Measurements from ENCODE around the gene GAA. TPM values are rescaled to one million over a fixed set of nuclear protein-coding genes. Genes with fewer than 3 reads are reported as not detected.
A peak's percentile ranks its signal among the peaks of the same experiment; 100 is the strongest.

The GAA gene
- polyA plus RNA-seq, 1 of the 3 experiments (the other 2 are of a cell fraction): 27.3 TPM

GRCh38 chr17:80106176-80106575, 4.8 kb downstream of the GAA start:
- 90% methylated on average over 10 of the region's 10 CpGs for WGBS (ENCODE audit: low lambda C conversion rate)
- H3K4me3 ChIP-seq (ENCODE audit: low read depth in 2 of 2, low read length in 1 of 2): no peak overlapping the region
- peaks cover 6 to 20% of the 10 kb centered on the region in 2 experiments; a peak in 3 of 4 replicates for H3K4me1 ChIP-seq (ENCODE audit: control insufficient read depth in 1 of 2, insufficient read depth in 2 of 2, low read depth in 1 of 2, low read length in 1 of 2)
- H3K27me3 ChIP-seq (ENCODE audit: insufficient read depth): no peaks in the 10 kb centered on the region
- H3K9me3 ChIP-seq: no peaks in the 10 kb centered on the region
- H3K9ac ChIP-seq: no peak overlapping the region
- no peaks in the 10 kb centered on the region for H4K20me1 ChIP-seq (ENCODE audit: insufficient read depth)
- ChIA-PET POLR2A (no interaction called here), CTCF (interaction anchor here (2.7 kb wide), 1 partner anchor 23 kb away, joined by 10 read pairs; no protein-coding TSS in a partner anchor)
- H3K9me2 ChIP-seq: no peaks in the 10 kb centered on the region
- H3K79me2 ChIP-seq (ENCODE audit: insufficient read depth): peaks cover 8% of the 10 kb centered on the region
- H3F3A ChIP-seq (replicated peaks; ENCODE audit: insufficient read depth): no peaks in the 10 kb centered on the region
- no peak overlapping the region for H2AFZ ChIP-seq (ENCODE audit: low read depth)
- peak; percentile 48 for DNase-seq
- no peak overlapping the region for H3K4me2 ChIP-seq
- TF ChIP-seq TCF12 (IDR thresholded peaks at IDR 0.05) (no peak), IRF3 (IDR thresholded peaks at IDR 0.05; ENCODE audit: low read depth, low read length) (no peak), MXI1 (IDR thresholded peaks at IDR 0.05; ENCODE audit: low read depth, low read length) (no peak), FOSL2 (IDR thresholded peaks at IDR 0.05; ENCODE audit: borderline replicate concordance, low read depth) (no peak), GATA2 (CRISPR knock-in tag; IDR thresholded peaks at IDR 0.05) (no peak), RAD21 (IDR thresholded peaks at IDR 0.05; ENCODE audit: low read length) (no peak), SMC3 (IDR thresholded peaks at IDR 0.05; ENCODE audit: low read depth, low read length) (no peak), TAF1 (IDR thresholded peaks at IDR 0.05; ENCODE audit: borderline replicate concordance, low read depth, low read length) (no peak), CHD2 (IDR thresholded peaks at IDR 0.05; ENCODE audit: low read length, partially characterized antibody) (no peak), ELF1 (IDR thresholded peaks at IDR 0.05) (no peak), FOXM1 (IDR thresholded peaks at IDR 0.05; ENCODE audit: low read depth) (no peak), USF1 (IDR thresholded peaks at IDR 0.05; ENCODE audit: borderline replicate concordance, low read depth) (no peak), SIN3A (IDR thresholded peaks at IDR 0.05; ENCODE audit: borderline replicate concordance, low read depth, low read length) (no peak), RCOR1 (IDR thresholded peaks at IDR 0.05; ENCODE audit: low read length) (no peak), TEAD4 (IDR thresholded peaks at IDR 0.05; ENCODE audit: borderline replicate concordance, insufficient read depth) (no peak), NFIC (IDR thresholded peaks at IDR 0.05; ENCODE audit: borderline replicate concordance) (no peak), GABPA (IDR thresholded peaks at IDR 0.05; ENCODE audit: low read depth) (no peak)
- TF ChIP-seq, protein P1, sequence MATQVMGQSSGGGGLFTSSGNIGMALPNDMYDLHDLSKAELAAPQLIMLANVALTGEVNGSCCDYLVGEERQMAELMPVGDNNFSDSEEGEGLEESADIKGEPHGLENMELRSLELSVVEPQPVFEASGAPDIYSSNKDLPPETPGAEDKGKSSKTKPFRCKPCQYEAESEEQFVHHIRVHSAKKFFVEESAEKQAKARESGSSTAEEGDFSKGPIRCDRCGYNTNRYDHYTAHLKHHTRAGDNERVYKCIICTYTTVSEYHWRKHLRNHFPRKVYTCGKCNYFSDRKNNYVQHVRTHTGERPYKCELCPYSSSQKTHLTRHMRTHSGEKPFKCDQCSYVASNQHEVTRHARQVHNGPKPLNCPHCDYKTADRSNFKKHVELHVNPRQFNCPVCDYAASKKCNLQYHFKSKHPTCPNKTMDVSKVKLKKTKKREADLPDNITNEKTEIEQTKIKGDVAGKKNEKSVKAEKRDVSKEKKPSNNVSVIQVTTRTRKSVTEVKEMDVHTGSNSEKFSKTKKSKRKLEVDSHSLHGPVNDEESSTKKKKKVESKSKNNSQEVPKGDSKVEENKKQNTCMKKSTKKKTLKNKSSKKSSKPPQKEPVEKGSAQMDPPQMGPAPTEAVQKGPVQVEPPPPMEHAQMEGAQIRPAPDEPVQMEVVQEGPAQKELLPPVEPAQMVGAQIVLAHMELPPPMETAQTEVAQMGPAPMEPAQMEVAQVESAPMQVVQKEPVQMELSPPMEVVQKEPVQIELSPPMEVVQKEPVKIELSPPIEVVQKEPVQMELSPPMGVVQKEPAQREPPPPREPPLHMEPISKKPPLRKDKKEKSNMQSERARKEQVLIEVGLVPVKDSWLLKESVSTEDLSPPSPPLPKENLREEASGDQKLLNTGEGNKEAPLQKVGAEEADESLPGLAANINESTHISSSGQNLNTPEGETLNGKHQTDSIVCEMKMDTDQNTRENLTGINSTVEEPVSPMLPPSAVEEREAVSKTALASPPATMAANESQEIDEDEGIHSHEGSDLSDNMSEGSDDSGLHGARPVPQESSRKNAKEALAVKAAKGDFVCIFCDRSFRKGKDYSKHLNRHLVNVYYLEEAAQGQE (IDR thresholded peaks at IDR 0.05; ENCODE audit: low read depth, low read length): no peak
- TF ChIP-seq, protein P2, sequence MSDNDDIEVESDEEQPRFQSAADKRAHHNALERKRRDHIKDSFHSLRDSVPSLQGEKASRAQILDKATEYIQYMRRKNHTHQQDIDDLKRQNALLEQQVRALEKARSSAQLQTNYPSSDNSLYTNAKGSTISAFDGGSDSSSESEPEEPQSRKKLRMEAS (IDR thresholded peaks at IDR 0.05; ENCODE audit: low read depth): no peak
- TF ChIP-seq, protein P3, sequence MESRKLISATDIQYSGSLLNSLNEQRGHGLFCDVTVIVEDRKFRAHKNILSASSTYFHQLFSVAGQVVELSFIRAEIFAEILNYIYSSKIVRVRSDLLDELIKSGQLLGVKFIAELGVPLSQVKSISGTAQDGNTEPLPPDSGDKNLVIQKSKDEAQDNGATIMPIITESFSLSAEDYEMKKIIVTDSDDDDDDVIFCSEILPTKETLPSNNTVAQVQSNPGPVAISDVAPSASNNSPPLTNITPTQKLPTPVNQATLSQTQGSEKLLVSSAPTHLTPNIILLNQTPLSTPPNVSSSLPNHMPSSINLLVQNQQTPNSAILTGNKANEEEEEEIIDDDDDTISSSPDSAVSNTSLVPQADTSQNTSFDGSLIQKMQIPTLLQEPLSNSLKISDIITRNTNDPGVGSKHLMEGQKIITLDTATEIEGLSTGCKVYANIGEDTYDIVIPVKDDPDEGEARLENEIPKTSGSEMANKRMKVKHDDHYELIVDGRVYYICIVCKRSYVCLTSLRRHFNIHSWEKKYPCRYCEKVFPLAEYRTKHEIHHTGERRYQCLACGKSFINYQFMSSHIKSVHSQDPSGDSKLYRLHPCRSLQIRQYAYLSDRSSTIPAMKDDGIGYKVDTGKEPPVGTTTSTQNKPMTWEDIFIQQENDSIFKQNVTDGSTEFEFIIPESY (IDR thresholded peaks at IDR 0.05; ENCODE audit: borderline replicate concordance, low read depth): no peak
- H3K27ac ChIP-seq (ENCODE audit: low read depth in 2 of 2, low read length in 1 of 2): no peak overlapping the region
- peaks cover 0 to 12% of the 10 kb centered on the region in 2 experiments for H3K36me3 ChIP-seq (replicated peaks in 1 of 2; ENCODE audit: control insufficient read depth in 1 of 2, insufficient read depth in 2 of 2, low read length in 1 of 2)
